ENCODE data around the gene DIAPH1. TPM values are rescaled to one million over a fixed set of nuclear protein-coding genes. Genes with fewer than 3 reads are reported as not detected.

DIAPH1 gene
- total RNA-seq, 1 donor from 2014 or later, result 63.5 TPM

DNA sequence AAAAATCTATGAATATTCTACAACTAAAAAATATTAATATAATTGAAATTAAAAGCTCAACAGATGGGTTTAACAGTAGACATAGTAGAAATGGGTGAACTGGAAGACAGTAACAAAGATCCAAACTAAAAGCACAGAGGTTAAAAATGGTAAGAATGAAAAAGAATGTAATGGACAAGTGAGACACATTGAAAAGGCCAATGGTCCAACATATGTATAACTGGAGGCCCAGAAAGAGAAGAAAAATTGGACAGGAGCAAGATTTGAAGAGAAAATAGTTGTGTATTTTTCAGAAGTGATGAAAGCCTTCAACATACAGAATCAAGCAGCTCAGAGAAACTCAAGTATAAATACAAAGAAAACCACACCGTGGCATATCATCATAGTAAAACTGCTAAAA lies 71.3 kb downstream of the DIAPH1 start:
- DNase-seq (ENCODE audit: low spot score, unreplicated experiment), result no peak
- peaks cover 49% of the 10 kb centered on the region for H3K36me3 Mint-ChIP-seq (ENCODE audit: insufficient read depth)

DNA sequence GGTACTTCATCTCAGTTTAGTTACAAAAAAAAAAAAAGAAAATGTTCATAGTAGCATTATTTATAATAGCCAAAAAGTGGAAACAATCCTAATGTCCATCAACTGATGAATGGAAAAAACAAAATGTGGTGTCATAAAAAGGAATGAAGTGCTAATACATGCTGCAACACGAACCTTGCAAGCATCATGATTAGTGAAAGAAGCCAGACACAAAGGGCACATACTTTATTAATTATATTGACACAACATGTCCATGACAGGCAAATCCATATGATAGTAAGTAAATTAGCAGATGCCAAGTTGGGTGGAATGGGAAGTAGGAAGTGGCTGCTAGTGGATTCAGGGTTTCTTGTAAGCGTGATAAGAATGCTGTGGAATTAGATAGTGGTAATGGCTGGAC lies 75.7 kb downstream of the DIAPH1 start:
- Mint-ChIP-seq H3K36me3 (ENCODE audit: insufficient read depth) (peaks cover 29% of the 10 kb centered on the region), H3K4me3 (ENCODE audit: low read depth) (no peak overlapping the region), H3K4me1 (ENCODE audit: low read depth) (no peaks in the 10 kb centered on the region), H3K27ac (no peak overlapping the region), H3K27me3 (no peaks in the 10 kb centered on the region), H3K9me3 (ENCODE audit: low read depth) (peaks cover 12% of the 10 kb centered on the region)
- TF ChIP-seq, protein P1, sequence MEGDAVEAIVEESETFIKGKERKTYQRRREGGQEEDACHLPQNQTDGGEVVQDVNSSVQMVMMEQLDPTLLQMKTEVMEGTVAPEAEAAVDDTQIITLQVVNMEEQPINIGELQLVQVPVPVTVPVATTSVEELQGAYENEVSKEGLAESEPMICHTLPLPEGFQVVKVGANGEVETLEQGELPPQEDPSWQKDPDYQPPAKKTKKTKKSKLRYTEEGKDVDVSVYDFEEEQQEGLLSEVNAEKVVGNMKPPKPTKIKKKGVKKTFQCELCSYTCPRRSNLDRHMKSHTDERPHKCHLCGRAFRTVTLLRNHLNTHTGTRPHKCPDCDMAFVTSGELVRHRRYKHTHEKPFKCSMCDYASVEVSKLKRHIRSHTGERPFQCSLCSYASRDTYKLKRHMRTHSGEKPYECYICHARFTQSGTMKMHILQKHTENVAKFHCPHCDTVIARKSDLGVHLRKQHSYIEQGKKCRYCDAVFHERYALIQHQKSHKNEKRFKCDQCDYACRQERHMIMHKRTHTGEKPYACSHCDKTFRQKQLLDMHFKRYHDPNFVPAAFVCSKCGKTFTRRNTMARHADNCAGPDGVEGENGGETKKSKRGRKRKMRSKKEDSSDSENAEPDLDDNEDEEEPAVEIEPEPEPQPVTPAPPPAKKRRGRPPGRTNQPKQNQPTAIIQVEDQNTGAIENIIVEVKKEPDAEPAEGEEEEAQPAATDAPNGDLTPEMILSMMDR (IDR thresholded peaks at IDR 0.05; ENCODE audit: unreplicated experiment), result no peak
- DNase-seq (ENCODE audit: low spot score, unreplicated experiment), result no peak

More for the DNA sequence above, 71.3 kb downstream of the DIAPH1 start:
- TF ChIP-seq, protein P1 (IDR thresholded peaks at IDR 0.05; ENCODE audit: unreplicated experiment), result no peak
- no peaks in the 10 kb centered on the region for H3K4me1 Mint-ChIP-seq (ENCODE audit: low read depth)
- H3K27me3 Mint-ChIP-seq, result no peaks in the 10 kb centered on the region
- peaks cover 32% of the 10 kb centered on the region for H3K9me3 Mint-ChIP-seq (ENCODE audit: low read depth)
- peak overlapping the region; percentile 33 for H3K27ac Mint-ChIP-seq
- no peak overlapping the region for H3K4me3 Mint-ChIP-seq (ENCODE audit: low read depth)

DNA sequence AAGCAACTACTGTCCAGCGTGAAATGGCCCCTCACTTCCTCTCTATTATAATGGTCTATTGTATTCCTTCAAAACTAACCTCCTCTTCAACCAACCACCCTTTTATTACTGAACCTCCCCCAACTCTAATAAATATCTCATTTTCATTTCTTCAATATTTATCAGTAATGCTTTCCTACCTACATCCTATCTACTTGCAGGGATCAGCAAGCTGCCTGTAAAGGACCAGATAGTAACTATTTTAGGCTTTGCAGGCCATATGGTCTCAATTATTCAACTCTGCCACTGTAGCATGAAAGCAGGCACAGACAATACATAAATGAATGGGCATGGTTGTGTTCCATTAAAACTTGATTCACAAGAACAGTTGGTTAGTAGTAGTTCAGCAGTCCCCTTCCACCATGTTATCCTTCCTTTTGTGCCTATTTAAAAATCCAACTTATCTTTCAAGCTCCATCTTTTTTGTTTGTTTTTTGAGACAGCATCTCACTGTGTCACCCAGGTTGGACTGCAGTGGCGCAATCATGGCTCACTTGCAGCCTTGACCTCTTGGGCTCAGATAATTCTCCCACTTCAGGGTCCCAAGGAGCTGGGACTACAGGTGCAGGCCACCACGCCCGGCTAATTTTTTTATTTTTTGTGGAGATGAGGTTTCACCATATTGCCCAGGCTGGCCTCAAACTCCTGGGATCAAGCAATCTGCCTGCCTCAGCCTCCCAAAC lies 84.1 kb downstream of the DIAPH1 start:
- Mint-ChIP-seq H3K4me3 (ENCODE audit: low read depth) (no peak overlapping the region), H3K27ac (no peak overlapping the region), H3K27me3 (no peaks in the 10 kb centered on the region), H3K36me3 (ENCODE audit: insufficient read depth) (peaks cover 7% of the 10 kb centered on the region), H3K9me3 (ENCODE audit: low read depth) (no peaks in the 10 kb centered on the region), H3K4me1 (ENCODE audit: low read depth) (no peaks in the 10 kb centered on the region)
- DNase-seq (ENCODE audit: low spot score, unreplicated experiment), result no peak
- TF ChIP-seq, protein P1 (IDR thresholded peaks at IDR 0.05; ENCODE audit: unreplicated experiment), result no peak

DNA sequence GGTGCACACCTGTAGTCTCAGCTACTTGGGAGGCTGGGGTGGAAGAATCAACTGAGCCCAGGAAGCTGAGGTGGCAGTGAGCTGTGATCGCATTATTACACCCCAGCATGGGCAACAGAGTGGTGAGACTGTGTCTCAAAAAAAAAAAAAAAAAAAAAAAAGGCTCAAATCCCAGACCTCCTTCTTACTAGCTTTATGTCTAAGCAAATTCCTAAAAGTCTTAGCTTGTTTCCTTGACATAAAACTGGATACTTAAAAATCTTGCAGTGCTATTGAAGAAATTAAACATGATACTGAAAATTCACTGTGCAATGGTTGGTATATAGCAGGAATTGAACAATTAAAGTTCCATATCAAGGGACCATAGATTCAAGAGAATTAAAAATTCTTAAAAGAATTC lies 84.9 kb downstream of the DIAPH1 start:
- Mint-ChIP-seq H3K4me3 (ENCODE audit: low read depth) (no peak overlapping the region), H3K9me3 (ENCODE audit: low read depth) (no peaks in the 10 kb centered on the region), H3K27me3 (no peaks in the 10 kb centered on the region), H3K27ac (no peak overlapping the region), H3K4me1 (ENCODE audit: low read depth) (no peaks in the 10 kb centered on the region), H3K36me3 (ENCODE audit: insufficient read depth) (peaks cover 7% of the 10 kb centered on the region)
- TF ChIP-seq, protein P1 (IDR thresholded peaks at IDR 0.05; ENCODE audit: unreplicated experiment), result no peak
- DNase-seq (ENCODE audit: low spot score, unreplicated experiment), result no peak

DNA sequence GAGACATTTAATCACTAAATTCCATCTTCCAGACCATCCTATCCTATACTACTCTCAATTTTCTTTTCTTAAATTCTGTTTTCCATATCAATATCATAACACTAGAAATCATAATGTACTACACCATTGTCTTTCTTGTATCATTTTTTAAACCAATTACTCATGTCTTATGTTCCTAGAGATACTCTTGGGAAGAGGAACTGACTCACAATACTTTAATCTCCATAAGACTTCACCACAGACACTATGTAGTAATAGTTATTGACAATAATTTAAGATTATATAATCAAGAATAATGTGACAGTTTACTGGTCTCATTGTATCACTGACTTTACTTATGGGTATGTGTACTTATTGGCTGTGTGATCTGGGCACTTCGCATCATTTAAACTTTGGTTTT lies 86.1 kb downstream of the DIAPH1 start:
- no peak for DNase-seq (ENCODE audit: low spot score, unreplicated experiment)
- Mint-ChIP-seq H3K27ac (no peak overlapping the region), H3K36me3 (ENCODE audit: insufficient read depth) (peaks cover 15% of the 10 kb centered on the region), H3K9me3 (ENCODE audit: low read depth) (no peaks in the 10 kb centered on the region), H3K27me3 (no peaks in the 10 kb centered on the region), H3K4me3 (ENCODE audit: low read depth) (no peak overlapping the region), H3K4me1 (ENCODE audit: low read depth) (no peaks in the 10 kb centered on the region)
- TF ChIP-seq, protein P1 (IDR thresholded peaks at IDR 0.05; ENCODE audit: unreplicated experiment), result no peak
